ENCODE results near the gene ZNF397. TPM values are rescaled to one million over a fixed set of nuclear protein-coding genes. Genes with fewer than 3 reads are reported as not detected.

ZNF397 gene
- 3.1 to 4.9 TPM (median 4.5 TPM) in 5 replicates for total RNA-seq (2022; extraction: Qiagen RNA extraction)

DNA sequence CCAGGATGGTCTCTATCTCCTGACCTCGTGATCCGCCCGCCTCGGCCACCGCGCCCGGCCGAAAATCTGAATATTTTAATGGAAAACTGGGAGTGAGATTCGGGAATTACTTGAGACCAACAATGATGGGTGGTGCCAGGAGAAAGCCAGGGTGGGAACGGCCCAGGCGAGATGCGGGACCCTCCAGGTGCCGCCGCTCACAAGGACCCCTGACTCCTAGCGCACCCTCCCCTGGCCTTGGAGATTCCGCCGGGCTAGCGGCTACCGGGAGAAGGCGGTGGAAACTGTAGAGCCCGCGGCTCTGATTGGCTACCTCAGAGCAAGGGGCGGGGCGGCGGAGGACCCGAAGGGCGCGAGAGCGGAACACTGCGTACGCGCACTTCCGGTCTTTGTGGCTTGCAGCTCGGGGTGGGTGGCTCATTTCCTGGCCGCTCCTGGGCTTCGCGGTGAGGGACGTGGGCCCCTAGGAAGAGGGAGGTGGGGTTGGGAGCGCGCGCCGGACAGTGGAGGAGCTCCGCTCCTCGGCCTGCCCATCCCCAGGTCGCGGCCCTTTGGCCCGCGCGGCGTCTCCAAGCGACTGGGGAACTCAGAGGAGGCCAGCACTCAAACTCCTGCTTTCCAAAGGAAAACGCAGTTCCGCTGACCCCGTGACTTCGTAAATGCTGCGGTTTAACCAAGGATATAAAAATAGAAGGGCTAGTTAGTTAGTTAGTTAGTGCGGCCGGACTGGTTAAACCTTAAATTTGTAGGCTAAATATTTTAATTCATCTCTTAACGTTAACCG, at the start of gene ZNF397:
Gene ZNF397, plus strand, starts transcription at position 371 of the 784 bp plus-strand sequence. CDS start 1,437 bp downstream, outside the sequence.

DNA sequence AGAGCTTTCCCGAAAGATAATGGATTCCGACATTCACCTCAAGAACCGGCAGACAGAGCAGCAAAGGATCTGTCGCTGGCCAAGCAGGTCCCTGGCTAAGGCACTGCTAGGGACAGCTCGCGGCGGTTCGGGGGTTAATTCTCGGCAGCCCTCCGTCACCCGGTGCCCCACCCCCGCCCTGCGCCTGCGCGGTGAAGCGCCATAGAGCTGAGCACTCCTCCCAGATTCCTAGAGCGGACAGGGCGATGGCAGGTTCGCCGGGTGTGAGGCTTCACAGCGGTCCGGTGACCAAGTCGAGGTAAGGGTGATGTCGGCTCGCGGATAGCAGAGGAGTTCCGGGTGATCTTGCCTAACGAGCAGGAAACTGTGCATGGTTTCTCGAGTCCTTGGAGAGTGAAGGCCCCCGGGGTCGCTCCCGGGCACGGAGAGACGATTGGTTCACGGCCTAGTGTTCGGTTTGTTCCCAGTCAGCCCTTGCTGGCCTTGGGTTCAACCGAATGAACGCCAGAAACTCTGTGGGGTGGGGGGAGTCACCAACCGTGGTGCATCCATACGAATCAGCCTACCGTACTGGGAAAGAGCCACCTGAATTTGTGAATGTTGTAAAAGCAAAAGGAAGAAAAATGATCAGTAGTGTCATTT, 49.4 kb downstream of the ZNF397 start, which contains the start of gene ZSCAN30:
Gene ZSCAN30, minus strand, starts transcription at position 136 of the 642 bp plus-strand sequence. CDS start 25,877 bp downstream, outside the sequence.

Other genes with a start within 250 kb of the ZNF397 start
- gene MAPRE2, start 199.6 kb upstream of the ZNF397 start, total RNA-seq (2022; extraction: Qiagen RNA extraction) = 9.9 to 14.9 TPM (median 11.2 TPM) in 5 replicates
- 0.67 to 0.88 TPM (median 0.84 TPM) in 5 replicates for gene ZSCAN30, start 49.2 kb downstream of the ZNF397 start, total RNA-seq (2022; extraction: Qiagen RNA extraction)
- gene ZNF24, start 103.4 kb downstream of the ZNF397 start, total RNA-seq (2022; extraction: Qiagen RNA extraction) = 10.4 to 12.2 TPM (median 11.1 TPM) in 5 replicates
- gene ZNF396, start 136.3 kb downstream of the ZNF397 start, total RNA-seq (2022; extraction: Qiagen RNA extraction) = 0.54 to 0.89 TPM (median 0.60 TPM) in 5 replicates

Data from A549 treated with AZD2906 at 1 μM for 4 hours (cell line).